Astrocyte (in vitro differentiated cells and primary cell): ENCODE data around the gene TINCR. TPM values are rescaled to one million over a fixed set of nuclear protein-coding genes. Genes with fewer than 3 reads are reported as not detected.
A peak's percentile ranks its signal among the peaks of the same experiment; 100 is the strongest.

ENCODE experiments used
- DNase-seq: peaks from one replicate; pipeline ENCODE4 v3.0.0-alpha.2; 2010; ENCODE audit warnings: low read depth
- FAIRE-seq: peaks from 2 replicates; lab custom pipeline; 2011; peaks lifted over from hg19 to GRCh38; lab: Jason Lieb, UNC
- H2AFZ ChIP-seq: 2 replicates; pipeline ENCODE4 v1.6.0; 2012; ENCODE audit warnings: low read depth, low read length, inconsistent platforms
- H3K27ac ChIP-seq: 2 replicates; pipeline ENCODE4 v1.5.1; 2011; ENCODE audit warnings: low read depth, low read length, inconsistent platforms
- H3K27me3 ChIP-seq: 2 replicates; pipeline ENCODE4 v1.6.0; 2011; ENCODE audit warnings: low read length, inconsistent platforms; ENCODE audit not compliant: insufficient read depth
- H3K36me3 ChIP-seq: 2 replicates; pipeline ENCODE4 v1.5.1; 2011; ENCODE audit warnings: low read length, inconsistent platforms; ENCODE audit not compliant: insufficient read depth
- H3K4me1 ChIP-seq: 2 replicates; pipeline ENCODE4 v1.5.1; 2011; ENCODE audit warnings: low read length, inconsistent platforms; ENCODE audit not compliant: insufficient read depth
- H3K4me2 ChIP-seq: 2 replicates; pipeline ENCODE4 v1.6.0; 2012; ENCODE audit warnings: low read length, inconsistent platforms
- H3K4me3 ChIP-seq: 2 replicates; pipeline ENCODE4 v1.5.1; 2011; ENCODE audit warnings: low read depth, mild to moderate bottlenecking, low read length, inconsistent platforms; ENCODE audit not compliant: insufficient read depth
- H3K79me2 ChIP-seq: 2 replicates; pipeline ENCODE4 v1.6.0; 2012; ENCODE audit warnings: mild to moderate bottlenecking, low read length, inconsistent platforms; ENCODE audit not compliant: insufficient read depth
- H3K9ac ChIP-seq: 2 replicates; pipeline ENCODE4 v1.6.0; 2012; ENCODE audit warnings: mild to moderate bottlenecking, low read length, inconsistent platforms
- H3K9me3 ChIP-seq: 2 replicates; pipeline ENCODE4 v1.5.1; 2012; ENCODE audit warnings: low read depth, mild to moderate bottlenecking, low read length, inconsistent platforms; ENCODE audit not compliant: insufficient read depth
- H4K20me1 ChIP-seq: 2 replicates; pipeline ENCODE4 v1.6.0; 2012; ENCODE audit warnings: low read length, inconsistent platforms; ENCODE audit not compliant: insufficient read depth
- H3K27ac Mint-ChIP-seq: one replicate; pipeline ENCODE4 v1.8.0; 2021; ENCODE audit warnings: mild to moderate bottlenecking, mixed read lengths; ENCODE audit not compliant: unreplicated experiment
- H3K27me3 Mint-ChIP-seq: one replicate; pipeline ENCODE4 v1.8.0; 2021; ENCODE audit warnings: low read depth, mixed read lengths; ENCODE audit not compliant: unreplicated experiment
- H3K36me3 Mint-ChIP-seq: one replicate; pipeline ENCODE4 v1.8.0; 2021; ENCODE audit warnings: low read depth, mixed read lengths; ENCODE audit not compliant: unreplicated experiment
- H3K4me1 Mint-ChIP-seq: one replicate; pipeline ENCODE4 v1.8.0; 2021; ENCODE audit warnings: low read depth, mixed read lengths; ENCODE audit not compliant: unreplicated experiment
- H3K4me3 Mint-ChIP-seq: one replicate; pipeline ENCODE4 v1.8.0; 2021; ENCODE audit warnings: mild to moderate bottlenecking, moderate library complexity, mixed read lengths; ENCODE audit not compliant: unreplicated experiment
- H3K9me3 Mint-ChIP-seq: one replicate; pipeline ENCODE4 v1.8.0; 2021; ENCODE audit warnings: mild to moderate bottlenecking, mixed read lengths; ENCODE audit not compliant: unreplicated experiment
- CTCF ChIP-seq: IDR thresholded peaks from 2 replicates; pipeline ENCODE4 v1.5.1; 2011; ENCODE audit warnings: low read depth, mild to moderate bottlenecking, inconsistent platforms, low read length, moderate library complexity; ENCODE audit not compliant: insufficient read depth
- EZH2 ChIP-seq: IDR thresholded peaks from 2 replicates; pipeline ENCODE4 v1.6.1; 2012; ENCODE audit warnings: mild to moderate bottlenecking, low read length, inconsistent platforms; ENCODE audit not compliant: insufficient read depth
- total RNA-seq: library from RNA; stranded (reverse); gene quantifications from 2 replicates; pipeline ENCODE4 v1.2.1, GENCODE V29; 2021

Gene TINCR
- total RNA-seq, 1 donor from 2014 or later, result 1.4 TPM

- FAIRE-seq, result no peak
Measured at GRCh38 chr19:5608291-5608690, 40.5 kb upstream of the TINCR start.

GRCh38 chr19:5607318-5608275 lies 39.8 kb upstream of the TINCR start:
- DNase-seq, result no peak
- H3K4me3 ChIP-seq, result no peak overlapping the region
- no peaks in the 10 kb centered on the region for H3K27me3 ChIP-seq
- Mint-ChIP-seq H3K27me3 (no peaks in the 10 kb centered on the region), H3K4me3 (no peak overlapping the region), H3K27ac (no peak overlapping the region), H3K36me3 (peaks cover 19% of the 10 kb centered on the region), H3K9me3 (no peaks in the 10 kb centered on the region), H3K4me1 (peaks cover 3% of the 10 kb centered on the region)
- no peak for TF ChIP-seq CTCF
- TF ChIP-seq EZH2, result no peak
- H3K9me3 ChIP-seq, result no peaks in the 10 kb centered on the region
- peaks cover 64% of the 10 kb centered on the region for H3K36me3 ChIP-seq
- no peaks in the 10 kb centered on the region for H3K4me1 ChIP-seq
- no peak overlapping the region for H3K9ac ChIP-seq
- no peak overlapping the region for H2AFZ ChIP-seq
- peaks cover 58% of the 10 kb centered on the region for H3K79me2 ChIP-seq
- no peak overlapping the region for H3K4me2 ChIP-seq
- H4K20me1 ChIP-seq, result peaks cover 71% of the 10 kb centered on the region
- no peak for FAIRE-seq
- no peak overlapping the region for H3K27ac ChIP-seq

More at GRCh38 chr19:5608291-5608690, 40.5 kb upstream of the TINCR start:
- Histone ChIP-seq H3K36me3 (peaks cover 70% of the 10 kb centered on the region), H3K27ac (no peak overlapping the region), H3K4me2 (no peak overlapping the region), H3K4me3 (no peak overlapping the region), H3K27me3 (no peaks in the 10 kb centered on the region), H3K9me3 (no peaks in the 10 kb centered on the region), H2AFZ (no peak overlapping the region), H3K9ac (no peak overlapping the region), H3K4me1 (no peaks in the 10 kb centered on the region), H4K20me1 (peaks cover 74% of the 10 kb centered on the region), H3K79me2 (peaks cover 53% of the 10 kb centered on the region)
- no peak for DNase-seq
- Mint-ChIP-seq H3K27ac (no peak overlapping the region), H3K4me3 (no peak overlapping the region), H3K4me1 (peaks cover 3% of the 10 kb centered on the region), H3K9me3 (no peaks in the 10 kb centered on the region), H3K36me3 (peaks cover 20% of the 10 kb centered on the region), H3K27me3 (no peaks in the 10 kb centered on the region)
- TF ChIP-seq EZH2 (no peak), CTCF (no peak)

- DNase-seq, result no peak
- peaks cover 3% of the 10 kb centered on the region for H3K4me1 Mint-ChIP-seq
Measured at GRCh38 chr19:5605362-5605761, 37.6 kb upstream of the TINCR start.

More at GRCh38 chr19:5605362-5605761, 37.6 kb upstream of the TINCR start:
- no peaks in the 10 kb centered on the region for H3K9me3 ChIP-seq
- no peak overlapping the region for H3K27ac ChIP-seq
- H3K27me3 ChIP-seq, result no peaks in the 10 kb centered on the region
- peaks cover 63% of the 10 kb centered on the region for H3K36me3 ChIP-seq
- H3K4me3 ChIP-seq, result no peak overlapping the region
- H3K79me2 ChIP-seq, result peaks cover 60% of the 10 kb centered on the region
- H3K27ac Mint-ChIP-seq, result peak overlapping the region; percentile 4
- no peak overlapping the region for H3K4me2 ChIP-seq
- H2AFZ ChIP-seq, result no peak overlapping the region
- TF ChIP-seq CTCF (no peak), EZH2 (no peak)
- no peak for FAIRE-seq
- H3K27me3 Mint-ChIP-seq, result no peaks in the 10 kb centered on the region
- peaks cover 19% of the 10 kb centered on the region for H3K36me3 Mint-ChIP-seq
- H3K4me1 ChIP-seq, result no peaks in the 10 kb centered on the region
- no peak overlapping the region for H3K9ac ChIP-seq
- peaks cover 78% of the 10 kb centered on the region for H4K20me1 ChIP-seq
- H3K4me3 Mint-ChIP-seq, result no peak overlapping the region
- no peaks in the 10 kb centered on the region for H3K9me3 Mint-ChIP-seq
